Dermis blood vessel endothelial cell (primary cell): ENCODE data around the gene ARHGDIB. TPM values are rescaled to one million over a fixed set of nuclear protein-coding genes. Genes with fewer than 3 reads are reported as not detected.
A peak's percentile ranks its signal among the peaks of the same experiment; 100 is the strongest.

Experiments
- DNase-seq: peaks from one replicate; pipeline ENCODE4 v3.0.0; 2010
- total RNA-seq: library from RNA; depleted of rRNA; stranded (reverse); fragments of >200 nt; gene quantifications from 2 replicates; pipeline ENCODE4 v1.2.3, GENCODE V29; 2014

ARHGDIB gene
- total RNA-seq = 117 and 168 TPM in 2 replicates

DNA sequence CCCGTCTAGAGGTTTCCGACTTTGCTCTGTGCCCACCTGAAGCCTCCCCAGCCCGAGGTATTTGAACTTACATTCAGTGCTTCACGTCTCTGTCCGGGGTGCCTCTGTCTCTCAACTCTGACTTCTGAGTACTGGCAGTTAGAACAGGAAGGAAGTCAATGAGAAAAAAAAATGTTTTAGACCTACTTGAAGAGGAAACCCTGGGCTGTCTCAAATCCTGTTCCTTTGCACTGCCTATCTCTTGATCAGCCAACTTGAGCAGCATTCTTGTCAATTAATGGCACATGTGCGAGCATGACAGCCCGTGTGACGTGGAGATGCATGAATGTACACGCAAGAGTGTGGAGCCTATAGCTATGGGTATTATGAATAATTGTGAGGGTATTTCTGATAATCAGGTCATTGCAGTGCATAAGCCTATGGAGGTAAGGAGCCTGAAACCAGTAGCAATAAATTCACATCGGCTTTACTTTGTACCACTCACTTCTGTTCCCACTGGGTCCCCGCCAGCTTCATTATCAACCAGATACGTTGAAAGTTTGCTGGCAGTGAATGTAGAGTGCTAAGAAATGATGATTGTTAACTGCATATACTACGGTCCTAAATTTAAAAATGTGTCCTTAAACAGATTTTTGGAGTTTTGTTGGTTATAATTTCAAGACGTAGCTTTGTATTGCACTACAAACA is at the start of gene ARHGDIB:
Gene ARHGDIB, minus strand, starts transcription at position 136 of the 687 bp plus-strand sequence. CDS start 10,889 bp downstream, outside the sequence.
- DNase-seq = peak; percentile 73

- DNase-seq = no peak
Measured at GRCh38 chr12:15011162-15011561, 49.8 kb upstream of the ARHGDIB start.

- DNase-seq = no peak
Measured at GRCh38 chr12:15007551-15007950, 46.1 kb upstream of the ARHGDIB start.

DNA sequence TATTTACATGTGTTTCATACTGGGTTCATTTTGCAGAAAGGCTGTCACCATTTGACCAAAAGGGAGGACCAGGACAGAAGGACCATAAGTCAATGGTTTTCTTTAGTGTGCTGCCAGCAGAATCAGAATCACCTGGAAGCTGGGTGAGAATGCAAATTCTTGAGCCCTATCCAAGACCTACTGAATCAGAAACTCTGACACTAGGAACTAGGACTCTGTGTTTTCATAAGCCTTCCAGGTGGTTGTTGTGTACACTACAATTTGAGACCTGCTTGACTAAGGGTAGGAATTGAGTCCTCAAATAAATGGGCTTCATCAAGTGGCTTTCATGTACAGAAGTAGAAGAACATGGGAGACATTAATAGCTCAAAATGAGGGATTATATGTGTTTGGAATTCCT is 43.7 kb upstream of the ARHGDIB start:
- DNase-seq = no peak

- DNase-seq = no peak
Measured at GRCh38 chr12:15004421-15004820, 43.0 kb upstream of the ARHGDIB start.

DNA sequence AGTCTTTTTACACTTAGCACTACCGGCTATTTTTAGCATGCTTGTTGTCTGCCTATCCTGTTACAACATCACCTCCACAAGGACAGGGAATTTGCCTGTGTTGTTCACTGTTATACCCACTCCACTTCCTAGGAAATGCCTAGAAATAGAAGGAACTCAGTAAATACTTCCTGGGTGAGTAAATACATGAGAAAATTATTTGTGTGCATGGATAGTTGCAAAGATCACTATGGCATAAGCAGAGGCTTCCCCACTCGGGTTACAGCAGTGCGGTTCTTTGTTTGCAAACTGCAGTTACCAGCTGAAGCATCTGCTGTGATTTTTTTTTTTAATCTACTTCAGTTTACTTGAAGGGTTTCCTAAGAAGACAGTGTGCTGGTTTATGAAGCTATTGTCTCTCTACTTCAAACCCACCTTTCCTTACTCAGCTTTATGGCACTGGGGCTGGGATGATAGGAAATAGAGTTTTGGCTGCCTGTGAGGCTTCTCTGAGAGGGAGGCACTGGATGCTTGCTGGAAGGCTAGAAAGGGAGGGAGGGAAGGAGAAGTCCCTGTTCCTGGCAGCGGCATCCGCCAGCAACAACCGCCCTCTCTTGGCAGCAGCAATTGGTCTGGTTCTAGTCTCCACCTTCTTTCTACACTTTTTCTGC is 40.5 kb upstream of the ARHGDIB start:
- no peak for DNase-seq

- no peak for DNase-seq
Measured at GRCh38 chr12:15000575-15000974, 39.2 kb upstream of the ARHGDIB start.

DNA sequence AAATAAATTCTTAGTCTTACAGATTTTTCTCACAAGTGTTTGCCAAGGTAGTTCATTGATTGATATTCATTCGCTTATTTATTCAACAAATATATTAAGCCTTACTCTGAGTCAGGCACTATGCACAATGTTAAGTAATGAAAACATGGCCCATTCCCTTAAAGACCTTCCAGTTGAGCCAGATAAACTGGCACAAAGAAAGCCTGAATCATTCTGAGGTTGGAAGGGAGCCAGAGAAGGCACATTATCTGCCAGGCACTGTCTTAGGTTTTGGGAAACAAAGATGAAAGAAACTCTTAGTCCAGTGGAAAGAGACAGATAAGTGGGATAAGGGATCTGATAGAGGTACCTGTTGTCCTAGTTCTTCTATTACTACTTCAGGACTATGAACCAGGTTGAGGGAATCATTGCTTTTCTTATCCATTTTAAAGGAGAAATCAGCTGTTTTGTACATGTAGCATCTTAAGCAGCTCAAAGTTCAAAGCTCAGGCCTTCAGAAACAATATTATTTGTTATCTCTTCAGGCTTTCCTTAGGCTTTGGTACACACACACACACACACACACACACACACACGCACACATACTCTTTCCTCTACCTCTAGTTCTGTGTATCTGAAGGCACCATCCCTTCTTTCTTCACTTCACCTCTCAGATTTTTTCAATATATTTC is 38.4 kb upstream of the ARHGDIB start:
- no peak for DNase-seq

DNA sequence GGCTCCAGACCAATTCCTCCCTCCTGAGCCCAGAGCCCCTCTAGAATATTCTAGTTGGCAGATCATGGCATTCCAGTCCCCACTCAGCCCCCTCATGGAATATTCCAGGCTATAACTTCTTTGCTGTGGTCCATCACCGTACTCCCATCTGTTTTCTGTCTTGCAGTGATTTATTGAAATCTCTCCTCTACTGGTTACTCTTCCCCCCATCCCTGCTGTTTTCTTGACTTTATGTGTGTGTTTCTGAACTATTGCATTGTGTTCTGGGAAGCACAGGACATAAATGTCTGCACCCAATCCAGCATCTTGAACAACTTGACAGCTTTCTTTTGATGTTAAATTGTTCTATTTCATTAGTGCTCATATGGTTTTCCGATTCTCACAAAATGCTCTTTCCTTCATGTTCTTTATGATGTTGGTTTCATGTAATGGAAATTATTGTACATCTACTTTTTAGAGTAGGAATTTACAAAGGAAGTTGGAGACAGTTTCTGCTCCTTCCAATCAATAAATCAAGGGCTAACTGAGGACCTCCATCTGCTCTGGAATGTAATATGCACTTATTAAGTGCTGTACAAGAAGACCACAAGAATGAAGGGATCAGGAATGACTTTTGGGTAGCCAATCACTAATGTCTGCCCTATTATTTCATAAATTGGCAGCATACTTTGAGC is 37.8 kb upstream of the ARHGDIB start:
- no peak for DNase-seq

GRCh38 chr12:14997998-14998397 is 36.6 kb upstream of the ARHGDIB start:
- no peak for DNase-seq

- DNase-seq = peak; percentile 86
Measured at GRCh38 chr12:14995583-14996425, 34.4 kb upstream of the ARHGDIB start.

- DNase-seq = no peak
Measured at GRCh38 chr12:14994610-14995009, 33.2 kb upstream of the ARHGDIB start.

DNA sequence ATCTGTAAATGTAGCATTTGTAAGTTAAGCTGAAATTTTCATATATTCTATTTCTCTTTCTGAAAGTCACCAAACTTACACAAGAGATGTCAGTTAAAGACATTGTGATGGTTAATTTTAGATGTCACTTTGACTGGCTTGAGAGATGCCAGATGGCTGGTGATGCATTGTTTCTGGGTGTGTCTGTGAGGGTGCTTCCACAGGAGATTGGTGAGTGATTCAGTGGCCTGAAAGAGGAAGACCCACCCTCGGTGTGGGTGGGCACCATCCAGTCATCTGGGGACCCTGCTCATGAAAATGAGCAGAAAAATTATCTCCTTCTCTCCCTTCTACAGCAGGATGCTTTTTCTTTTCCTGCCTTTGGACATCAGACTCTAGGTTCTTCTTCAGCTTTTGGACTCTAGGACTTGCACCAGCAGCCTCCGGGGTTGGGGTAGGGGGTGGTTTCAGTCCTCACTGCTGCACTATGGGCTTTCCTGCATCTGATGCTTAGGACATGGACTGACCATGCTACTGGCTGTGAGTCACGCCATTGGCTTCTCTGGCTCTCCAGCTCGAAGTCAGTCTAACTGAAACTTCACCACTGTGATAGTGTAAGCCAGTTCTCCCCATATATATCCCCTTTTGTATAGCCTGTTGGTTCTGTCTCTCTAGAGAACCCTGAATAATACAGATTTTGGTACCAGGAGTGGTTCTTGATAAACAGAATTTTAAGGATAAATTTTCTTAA is 32.3 kb upstream of the ARHGDIB start:
- peak; percentile 13 for DNase-seq

GRCh38 chr12:14993117-14993516 is 31.7 kb upstream of the ARHGDIB start:
- DNase-seq = no peak

DNA sequence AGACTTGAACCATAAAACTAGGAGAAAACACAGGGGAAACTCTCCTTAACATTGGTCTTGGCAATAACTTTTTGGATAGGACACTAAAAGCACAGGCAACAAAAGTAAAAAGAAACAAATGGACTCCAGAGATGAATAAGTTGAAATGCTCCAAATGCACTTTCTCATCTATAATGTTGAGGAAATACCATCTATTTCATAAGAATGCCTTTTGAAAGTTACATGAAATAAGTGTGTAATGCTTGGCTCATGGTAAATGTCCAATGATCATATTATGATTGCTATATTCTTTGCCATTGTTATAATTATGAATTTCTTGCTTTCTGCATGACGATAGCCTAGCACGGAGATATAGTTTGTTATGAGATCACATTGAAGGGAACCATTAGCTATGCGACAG is 31.3 kb upstream of the ARHGDIB start:
- no peak for DNase-seq

DNA sequence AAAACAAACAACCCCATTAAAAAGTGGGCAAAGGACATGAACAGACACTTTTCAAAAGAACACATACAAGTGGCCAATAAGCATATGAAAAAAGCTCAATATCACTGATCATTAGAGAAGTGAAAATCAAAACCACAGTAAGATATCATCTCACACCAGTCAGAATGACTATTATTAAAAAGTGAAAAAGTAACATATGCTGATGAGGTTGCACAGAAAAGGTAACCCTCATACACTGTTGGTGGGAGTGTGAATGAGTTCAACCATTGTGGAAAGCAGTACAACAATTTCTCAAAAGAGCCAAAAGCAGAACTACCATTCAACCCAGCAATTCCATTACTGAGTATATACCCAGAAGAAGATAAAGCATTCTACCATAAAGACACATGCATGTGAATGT is 29.7 kb upstream of the ARHGDIB start:
- no peak for DNase-seq

- no peak for DNase-seq
Measured at GRCh38 chr12:14989790-14990189, 28.4 kb upstream of the ARHGDIB start.

DNA sequence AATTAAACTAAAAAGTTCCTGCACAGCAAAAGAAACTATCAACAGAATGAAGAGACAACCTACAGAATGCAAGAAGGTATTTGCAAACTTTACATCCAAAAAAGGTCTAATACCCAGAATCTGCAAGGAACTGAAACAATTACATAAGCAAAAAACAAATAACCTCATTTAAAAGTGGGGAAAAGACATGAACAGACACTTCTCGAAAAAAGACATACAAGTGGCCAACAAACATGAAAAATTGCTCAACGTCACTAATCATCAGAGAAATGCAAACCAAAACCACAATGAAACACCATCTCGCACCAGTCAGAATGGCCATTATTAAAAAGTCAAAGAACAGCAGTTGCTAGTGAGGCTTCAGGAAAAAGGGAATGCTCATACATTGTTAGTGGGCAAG is 26.6 kb upstream of the ARHGDIB start:
- no peak for DNase-seq

DNA sequence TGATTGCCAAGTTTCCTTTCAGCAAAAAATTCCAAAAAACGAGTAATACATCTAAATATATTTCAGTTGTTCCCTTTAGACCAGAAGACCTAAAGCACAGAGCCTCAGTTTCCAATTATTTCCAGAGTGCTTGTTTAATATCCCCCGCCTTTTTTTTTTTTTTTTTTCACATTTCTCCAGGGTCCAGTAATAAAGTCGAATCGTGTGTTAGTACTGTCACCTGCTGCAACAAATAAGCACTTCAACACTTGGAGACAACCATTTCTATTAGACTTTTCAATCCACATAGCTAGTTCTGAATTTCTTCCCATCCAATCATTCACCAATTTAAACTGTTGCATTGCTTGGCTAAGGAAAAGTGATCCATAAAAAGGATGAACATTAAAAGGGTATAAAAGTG is 25.0 kb upstream of the ARHGDIB start:
- DNase-seq = peak; percentile 32

GRCh38 chr12:14984766-14985285 is 23.4 kb upstream of the ARHGDIB start:
- no peak for DNase-seq

DNA sequence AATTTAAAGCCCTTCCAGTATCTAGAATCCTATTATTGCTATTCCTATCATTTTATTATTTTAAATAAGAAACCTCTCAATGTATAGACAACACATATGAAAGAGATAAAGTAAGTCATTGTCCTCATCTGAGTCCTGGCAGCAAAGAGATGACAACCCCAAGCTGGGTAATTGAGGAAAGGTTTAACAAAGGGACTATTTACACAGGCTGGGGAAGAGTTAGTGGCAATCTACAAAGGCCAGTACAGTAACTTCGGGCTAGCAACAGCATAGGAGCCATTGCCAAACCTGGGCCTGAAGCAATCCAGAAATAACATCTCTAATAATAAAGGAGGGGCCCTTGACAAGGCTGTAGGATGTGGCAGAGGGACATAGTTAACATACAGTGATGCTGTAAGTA is 22.6 kb upstream of the ARHGDIB start:
- DNase-seq = no peak
